B cell (primary cell): ENCODE measurements around the gene PRRC2A. TPM values are rescaled to one million over a fixed set of nuclear protein-coding genes. Genes with fewer than 3 reads are reported as not detected.

Experiments used
- ATAC-seq: fragments of 200-7000 bp; cut with Tn5 transposase; one replicate; pipeline ENCODE4 v1.10.0; 2021; ENCODE audit warnings: low read depth, mild to moderate bottlenecking, moderate number of reproducible peaks, moderate library complexity
- CTCF ChIA-PET: fragments of 350-600 bp; sonication (Branson Sonifier 250); formaldehyde crosslinking; loops from one replicate; lab custom pipeline; 2021; ENCODE audit warnings: antibody characterized with exemption, inconsistent platforms; lab: Charles Lee
- POLR2A ChIA-PET: fragments of 350-600 bp; sonication (Branson Sonifier 250); formaldehyde crosslinking; loops from one replicate; lab custom pipeline; 2021; ENCODE audit warnings: antibody characterized with exemption; lab: Charles Lee
- DNase-seq: peaks from one replicate; pipeline ENCODE4 v3.0.0; 2013
- H2AFZ ChIP-seq: 2 replicates; pipeline ENCODE4 v1.6.1; 2012; ENCODE audit warnings: mild to moderate bottlenecking, low read depth, low read length; ENCODE audit not compliant: insufficient read depth, poor library complexity, severe bottlenecking
- H3K27ac ChIP-seq, 2 donors: 1 replicate in 1 of 2; 2 replicates in 1 of 2; pipeline ENCODE4 v1.5.1; 2012 to 2013; ENCODE audit warnings: low read length in 2 of 2, mild to moderate bottlenecking in 2 of 2, moderate library complexity in 1 of 2
- H3K27me3 ChIP-seq, 4 experiments: fragments of 200-600 bp in 1 of 4; sonication (generic) in 1 of 4; replicated peaks in 1 of 4; 1 replicate in 2 of 4; 2 replicates in 2 of 4; pipeline versions ENCODE4 v1.6.1 to v1.7.0; 2013 to 2016; ENCODE audit warnings: low read length in 3 of 4, mild to moderate bottlenecking in 2 of 4, mixed read lengths in 1 of 4, moderate library complexity in 1 of 4; ENCODE audit not compliant: insufficient read depth in 4 of 4, control insufficient read depth in 3 of 4; ENCODE audit errors: control extremely low read depth in 1 of 4
- H3K36me3 ChIP-seq, 2 experiments: replicated peaks in 1 of 2; 1 replicate in 1 of 2; 2 replicates in 1 of 2; pipeline versions ENCODE4 v1.6.1 to v1.7.1; 2013; ENCODE audit warnings: low read length in 1 of 2; ENCODE audit not compliant: insufficient read depth in 2 of 2, control insufficient read depth in 1 of 2; ENCODE audit errors: control extremely low read depth in 1 of 2, extremely low read depth in 1 of 2
- H3K4me1 ChIP-seq, 2 donors: fragments of 200-600 bp in 1 of 2; sonication (generic) in 1 of 2; 1 replicate in 1 of 2; 2 replicates in 1 of 2; pipeline versions ENCODE4 v1.5.1 to v1.6.1; 2013 to 2017; ENCODE audit warnings: low read length in 2 of 2; ENCODE audit not compliant: control insufficient read depth in 2 of 2, insufficient read depth in 2 of 2
- H3K4me2 ChIP-seq: replicated peaks from 2 replicates; pipeline ENCODE3; 2012; ENCODE audit warnings: mild to moderate bottlenecking, low read depth, low read length; ENCODE audit not compliant: poor library complexity, severe bottlenecking
- H3K4me3 ChIP-seq, 5 experiments: fragments of 200-600 bp in 1 of 5; sonication (generic) in 1 of 5; 1 replicate in 3 of 5; 2 replicates in 2 of 5; pipeline versions ENCODE4 v1.5.1 to v1.7.0; 2011 to 2016; ENCODE audit warnings: low read length in 4 of 5, mild to moderate bottlenecking in 4 of 5, low read depth in 2 of 5, control low read depth in 1 of 5, moderate library complexity in 1 of 5; ENCODE audit not compliant: insufficient read depth in 1 of 5; ENCODE audit errors: control extremely low read depth in 1 of 5, extremely low read depth in 1 of 5
- H3K79me2 ChIP-seq: fragments of 200-600 bp; sonication (generic); one replicate; pipeline ENCODE4 v1.6.0; 2016; ENCODE audit warnings: low read length; ENCODE audit not compliant: control insufficient read depth, insufficient read depth
- H3K9ac ChIP-seq: fragments of 200-600 bp; sonication (generic); 2 replicates; pipeline ENCODE4 v1.6.1; 2017; ENCODE audit warnings: mild to moderate bottlenecking, low read length, moderate library complexity
- H3K9me3 ChIP-seq, 3 donors: one replicate each; pipeline versions ENCODE4 v1.6.1 to v1.7.1; 2013; ENCODE audit warnings: low read length in 2 of 3; ENCODE audit not compliant: control insufficient read depth in 2 of 3, insufficient read depth in 1 of 3; ENCODE audit errors: control extremely low read depth in 1 of 3
- H4K20me1 ChIP-seq: 2 replicates; pipeline ENCODE4 v1.6.0; 2012; ENCODE audit warnings: mild to moderate bottlenecking, low read length; ENCODE audit not compliant: insufficient read depth, control insufficient read depth, poor library complexity, severe bottlenecking
- H3K27ac Mint-ChIP-seq: one replicate; pipeline ENCODE4 v1.8.0; 2021; ENCODE audit warnings: mixed read lengths
- H3K27me3 Mint-ChIP-seq: one replicate; pipeline ENCODE4 v1.8.0; 2021; ENCODE audit warnings: mixed read lengths
- H3K4me1 Mint-ChIP-seq: one replicate; pipeline ENCODE4 v1.8.0; 2021; ENCODE audit warnings: mixed read lengths
- H3K4me3 Mint-ChIP-seq: one replicate; pipeline ENCODE4 v1.8.0; 2021; ENCODE audit warnings: mixed read lengths
- H3K9me3 Mint-ChIP-seq: one replicate; pipeline ENCODE4 v1.8.0; 2022; ENCODE audit warnings: mixed read lengths; ENCODE audit not compliant: insufficient read depth
- CTCF ChIP-seq: fragments of 200-600 bp; IDR thresholded peaks from one replicate; pipeline ENCODE4 v1.8.0; 2022; ENCODE audit warnings: antibody characterized with exemption, mild to moderate bottlenecking
- EZH2 ChIP-seq: IDR thresholded peaks from 2 replicates; pipeline ENCODE4 v1.6.1; 2012; ENCODE audit warnings: borderline replicate concordance, low read depth, mild to moderate bottlenecking, moderate library complexity, low read length; ENCODE audit not compliant: insufficient read depth, poor library complexity, severe bottlenecking
- WGBS: methylation state at CpG from one replicate; pipeline ENCODE4 v1.1.5; 2013; ENCODE audit warnings: missing lambda C conversion rate; ENCODE audit not compliant: insufficient coverage; 5-methylcytosine and 5-hydroxymethylcytosine counted together
- intact Hi-C: fragments of 100-400 bp; cut with micrococcal nuclease; formaldehyde crosslinking; loops from one replicate; pipeline ENCODE4 v1.10.0; 2022
- polyA plus RNA-seq: library from polyadenylated mRNA; depleted of rRNA; stranded (reverse); fragments of >200 nt; gene quantifications from 2 replicates; pipeline ENCODE4 v1.2.3, GENCODE V29; 2012
- total RNA-seq, 2 donors: library from RNA; stranded (reverse); fragments of 120-200 nt in 1 of 2; gene quantifications; 1 replicate in 1 of 2; 2 replicates in 1 of 2; pipeline versions ENCODE4 v1.2.3 to v1.2.4, GENCODE V29; 2013 to 2022

The PRRC2A gene
- total and polyA plus RNA-seq, 2 donors (not counting 1 experiment from before 2014, with no cell fraction given), result 153 to 265 TPM

- Histone ChIP-seq H3K27ac (peak overlapping the region; percentile 26 to 68), H3K4me3 (peak overlapping the region in 1 of 5 experiments; percentile 8), H3K9ac (no peak overlapping the region), H3K4me1 (peaks cover 27 to 34% of the 10 kb centered on the region in 2 donors), H4K20me1 (no peaks in the 10 kb centered on the region), H2AFZ (peak overlapping the region; percentile 70), H3K9me3 (peaks cover 0 to 6% (median 0%) of the 10 kb centered on the region in 3 donors), H3K79me2 (no peaks in the 10 kb centered on the region), H3K27me3 (no peaks in the 10 kb centered on the region), H3K4me2 (peak overlapping the region; percentile 61), H3K36me3 (no peaks in the 10 kb centered on the region)
- Mint-ChIP-seq H3K27ac (peak overlapping the region; percentile 89), H3K4me3 (peak overlapping the region; percentile 33), H3K9me3 (no peaks in the 10 kb centered on the region), H3K4me1 (peaks cover 40% of the 10 kb centered on the region), H3K27me3 (no peaks in the 10 kb centered on the region)
- ChIA-PET CTCF (interaction anchor here (0.8 to 5.6 kb wide), 4 partner anchors 18 to 75 kb away, joined by 3 to 44 read pairs (median 6); no protein-coding TSS in a partner anchor), POLR2A (interaction anchor here (0.5 to 0.9 kb wide), 2 partner anchors 19 to 24 kb away, joined by 3 to 6 read pairs; no protein-coding TSS in a partner anchor)
- intact Hi-C loops, result no loop called here
- DNase-seq (peak; percentile 56), ATAC-seq (no peak)
- TF ChIP-seq EZH2, result no peak
- no peak for TF ChIP-seq CTCF
- WGBS, result 5% methylated on average over 4 of the region's 7 CpGs
Observed at GRCh38 chr6:31615748-31616147, 4.8 kb upstream of the PRRC2A start.

- H3K9me3 ChIP-seq, result peaks cover 0 to 6% (median 0%) of the 10 kb centered on the region in 3 donors
- no peak overlapping the region for H3K9ac ChIP-seq
- H3K79me2 ChIP-seq, result peaks cover 12% of the 10 kb centered on the region
- Mint-ChIP-seq H3K27me3 (no peaks in the 10 kb centered on the region), H3K4me3 (no peak overlapping the region), H3K4me1 (peaks cover 50% of the 10 kb centered on the region), H3K27ac (peak overlapping the region; percentile 17), H3K9me3 (no peaks in the 10 kb centered on the region)
- no peak overlapping the region for H3K27ac ChIP-seq
- H2AFZ ChIP-seq, result no peak overlapping the region
- H3K4me3 ChIP-seq, result no peak overlapping the region
- H3K4me1 ChIP-seq, result peaks cover 36 to 45% of the 10 kb centered on the region in 2 donors
- intact Hi-C loops, result no loop called here
- H3K27me3 ChIP-seq, result no peaks in the 10 kb centered on the region
- ChIA-PET POLR2A (interaction anchor here (0.7 kb wide), 1 partner anchor 75 kb away, joined by 3 read pairs; no protein-coding TSS in a partner anchor), CTCF (interaction anchor here (1.3 to 5.6 kb wide), 4 partner anchors 8 to 70 kb away, joined by 3 to 44 read pairs (median 4); partner anchors contain the start of gene NFKBIL1)
- WGBS, result 84% methylated on average over 2 of the region's 2 CpGs
- no peak overlapping the region for H3K4me2 ChIP-seq
- peaks cover 0 to 5% of the 10 kb centered on the region in 2 experiments for H3K36me3 ChIP-seq
- DNase-seq, result no peak
- TF ChIP-seq CTCF (no peak), EZH2 (no peak)
- no peaks in the 10 kb centered on the region for H4K20me1 ChIP-seq
- ATAC-seq, result no peak
Observed at GRCh38 chr6:31617010-31617409, 3.5 kb upstream of the PRRC2A start.
